H1 (cell line): ENCODE measurements around the gene SENP3. TPM values are rescaled to one million over a fixed set of nuclear protein-coding genes. Genes with fewer than 3 reads are reported as not detected.

Experiments used
- CHD1 ChIP-seq: IDR thresholded peaks from 2 replicates; pipeline ENCODE4 v1.6.1; 2012; ENCODE audit warnings: low read depth, low read length, improper control_type of control experiment
- HDAC6 ChIP-seq: IDR thresholded peaks from one replicate; pipeline ENCODE4 v1.7.1; 2012; ENCODE audit warnings: low read depth, mild to moderate bottlenecking, inconsistent platforms, low read length, moderate library complexity
- KDM1A ChIP-seq: fragments of 200-600, 300-600 bp; sonication (generic); IDR thresholded peaks from 2 replicates; pipeline ENCODE4 v1.7.1; 2016; ENCODE audit warnings: mild to moderate bottlenecking, low read length, borderline replicate concordance
- MAX ChIP-seq: IDR thresholded peaks from 2 replicates; pipeline ENCODE4 v1.6.1; 2012; ENCODE audit warnings: inconsistent platforms
- POLR2A ChIP-seq, 2 experiments: IDR thresholded peaks; 1 replicate in 1 of 2; 2 replicates in 1 of 2; pipeline ENCODE4 v1.6.1; 2011; ENCODE audit warnings: low read depth in 2 of 2, low read length in 2 of 2, mild to moderate bottlenecking in 2 of 2; ENCODE audit errors: control extremely low read depth in 1 of 2
- SUZ12 ChIP-seq: fragments of 200-600 bp; sonication (generic); IDR thresholded peaks from 2 replicates; pipeline ENCODE4 v1.6.1; 2012; ENCODE audit warnings: mild to moderate bottlenecking, inconsistent platforms, low read length, moderate library complexity, mixed read lengths
- TCF12 ChIP-seq: IDR thresholded peaks from 2 replicates; pipeline ENCODE4 v1.6.1; 2011; ENCODE audit warnings: low read depth, mild to moderate bottlenecking, low read length
- YY1 ChIP-seq: IDR thresholded peaks from 2 replicates; pipeline ENCODE4 v1.6.1; 2011; ENCODE audit warnings: low read depth, mild to moderate bottlenecking, low read length
- polyA plus RNA-seq, 7 experiments: library from polyadenylated mRNA; depleted of rRNA in 3 of 7; stranded (reverse) in 5 of 7; unstranded in 2 of 7; fragments of >200 nt in 5 of 7; fragments of 200-250 nt in 2 of 7; gene quantifications; 1 replicate in 5 of 7; 2 replicates in 1 of 7; 4 replicates in 1 of 7; pipeline versions ENCODE4 v1.2.1 to v1.2.3, GENCODE V29; 2011 to 2013; ENCODE audit warnings: missing spikeins in 2 of 7, mixed read lengths in 2 of 7
- total RNA-seq: library from RNA; stranded (reverse); fragmentation: NEBNext Ultra II Directional; extraction: Animal tissue kit (Norgen Biotek cat#: 25700); gene quantifications from 2 replicates; pipeline ENCODE4 v1.2.1, GENCODE V29; 2021
- TF ChIP-seq, protein P1 (sequence below), 3 experiments: IDR thresholded peaks; 1 replicate in 2 of 3; 2 replicates in 1 of 3; pipeline versions ENCODE4 v1.5.1 to v1.6.1; 2011; ENCODE audit warnings: low read length in 3 of 3, mild to moderate bottlenecking in 3 of 3, inconsistent platforms in 2 of 3, low read depth in 1 of 3, moderate library complexity in 1 of 3; ENCODE audit not compliant: insufficient read depth in 1 of 3; ENCODE audit errors: control extremely low read depth in 1 of 3

Gene SENP3
- total and polyA plus RNA-seq, 2 of the 8 experiments (the other 6 are each of a cell fraction or from before 2014, with no cell fraction given), result 86.2 to 129 TPM

DNA sequence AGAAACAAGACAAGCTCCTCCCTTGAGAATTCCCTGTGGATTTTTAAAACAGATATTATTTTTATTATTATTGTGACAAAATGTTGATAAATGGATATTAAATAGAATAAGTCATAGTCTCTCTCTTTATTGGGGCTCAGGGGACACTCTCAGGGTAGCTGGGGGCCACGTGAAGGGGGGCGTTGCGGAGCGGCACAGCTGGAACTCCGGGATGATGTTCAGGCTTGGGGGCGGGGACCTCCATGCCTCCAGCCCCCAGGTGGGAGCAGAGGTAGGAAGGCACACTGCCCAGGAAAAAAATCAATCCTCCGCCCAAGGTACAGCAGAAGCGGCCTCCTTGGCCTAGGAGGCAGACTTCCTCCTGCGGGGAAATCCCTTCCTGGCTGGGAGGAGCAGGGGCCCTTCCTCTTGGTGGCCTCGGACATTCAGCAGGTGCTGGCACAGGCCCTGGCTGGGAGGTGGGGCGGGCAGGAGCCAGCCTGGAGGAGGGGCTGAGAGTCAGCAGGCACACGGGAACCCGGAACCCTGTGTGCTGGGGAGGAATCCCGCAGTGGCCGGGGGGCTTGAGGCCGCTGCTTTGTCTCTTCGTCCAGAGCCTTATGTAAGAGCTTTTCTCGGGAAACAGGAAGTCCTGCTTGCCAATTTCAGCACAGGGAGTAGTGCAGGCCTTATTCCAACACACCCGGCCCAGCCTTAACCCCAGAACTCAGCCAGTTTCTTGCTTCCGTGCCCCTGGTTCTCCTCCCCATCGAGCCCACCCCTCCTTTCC is 3.8 kb upstream of the SENP3 start (continued):
- TF ChIP-seq, protein P1, sequence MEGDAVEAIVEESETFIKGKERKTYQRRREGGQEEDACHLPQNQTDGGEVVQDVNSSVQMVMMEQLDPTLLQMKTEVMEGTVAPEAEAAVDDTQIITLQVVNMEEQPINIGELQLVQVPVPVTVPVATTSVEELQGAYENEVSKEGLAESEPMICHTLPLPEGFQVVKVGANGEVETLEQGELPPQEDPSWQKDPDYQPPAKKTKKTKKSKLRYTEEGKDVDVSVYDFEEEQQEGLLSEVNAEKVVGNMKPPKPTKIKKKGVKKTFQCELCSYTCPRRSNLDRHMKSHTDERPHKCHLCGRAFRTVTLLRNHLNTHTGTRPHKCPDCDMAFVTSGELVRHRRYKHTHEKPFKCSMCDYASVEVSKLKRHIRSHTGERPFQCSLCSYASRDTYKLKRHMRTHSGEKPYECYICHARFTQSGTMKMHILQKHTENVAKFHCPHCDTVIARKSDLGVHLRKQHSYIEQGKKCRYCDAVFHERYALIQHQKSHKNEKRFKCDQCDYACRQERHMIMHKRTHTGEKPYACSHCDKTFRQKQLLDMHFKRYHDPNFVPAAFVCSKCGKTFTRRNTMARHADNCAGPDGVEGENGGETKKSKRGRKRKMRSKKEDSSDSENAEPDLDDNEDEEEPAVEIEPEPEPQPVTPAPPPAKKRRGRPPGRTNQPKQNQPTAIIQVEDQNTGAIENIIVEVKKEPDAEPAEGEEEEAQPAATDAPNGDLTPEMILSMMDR (IDR thresholded peaks at IDR 0.05; ENCODE audit: control extremely low read depth in 1 of 3, insufficient read depth in 1 of 3, low read depth in 1 of 3, low read length in 3 of 3), result peak in 1 of 3 experiments; percentile 1; a peak in 1 of 4 replicates
- TF ChIP-seq MAX (peak; percentile 57), CHD1 (no peak), YY1 (no peak), HDAC6 (no peak), KDM1A (no peak), POLR2A (IDR thresholded peaks at IDR 0.05; ENCODE audit: control extremely low read depth in 1 of 2, low read depth in 2 of 2, low read length in 2 of 2) (peak in 1 of 2 experiments; percentile 56; a peak in 1 of 3 replicates), SUZ12 (no peak), TCF12 (no peak)
